M059J (cell line): ENCODE measurements around the gene FANK1. TPM values are rescaled to one million over a fixed set of nuclear protein-coding genes. Genes with fewer than 3 reads are reported as not detected.
"Not testable (repeated sequence)": the region's sequence is repeated elsewhere in the genome, so short reads cannot be mapped to it uniquely, and the experiment has no call there.

Source experiments
- DNase-seq: peaks from one replicate; pipeline ENCODE4 v3.0.0-alpha.2; 2012; ENCODE audit warnings: low read depth
- total RNA-seq: library from RNA; depleted of rRNA; stranded (reverse); fragments of >200 nt; shearing (Covaris generic); gene quantifications from 2 replicates; pipeline ENCODE4 v1.2.3, GENCODE V29; 2014

Gene FANK1
- total RNA-seq, 1 experiment from 2014 or later = 4.5 TPM

- DNase-seq = not testable (repeated sequence)
Measured at GRCh38 chr10:125927265-125927664, 30.9 kb downstream of the FANK1 start.

DNA sequence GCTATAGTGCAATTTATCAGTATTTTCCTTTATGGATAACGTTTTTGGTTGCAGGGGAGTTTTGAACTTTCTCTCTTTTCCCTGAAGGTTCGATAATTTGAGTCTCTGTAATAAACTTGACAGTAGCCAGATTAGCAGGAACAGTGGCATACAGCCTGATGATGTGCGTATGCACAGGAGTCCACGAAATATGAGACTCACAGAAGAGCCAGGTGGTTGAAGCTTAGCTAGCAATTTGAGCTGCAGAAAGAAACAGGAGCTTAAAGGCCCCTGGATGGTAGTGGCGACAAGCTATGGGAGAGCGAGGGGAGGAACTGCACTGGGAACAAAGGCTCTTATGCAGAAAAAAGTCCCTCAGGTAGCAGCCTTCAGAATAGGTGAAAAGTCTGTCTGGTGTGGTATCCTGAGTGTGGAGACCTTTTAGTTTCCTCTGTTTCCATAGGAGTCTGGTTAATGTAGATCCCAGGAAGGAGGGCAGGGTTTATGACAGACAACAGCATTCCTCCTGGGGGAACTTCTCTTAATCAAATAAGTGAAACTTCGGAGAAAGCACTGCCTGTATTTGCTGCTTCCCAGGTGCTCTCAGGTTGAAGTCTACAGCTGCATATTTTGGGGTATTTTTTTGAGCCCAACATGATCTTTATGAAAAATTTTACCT lies 32.7 kb downstream of the FANK1 start:
- DNase-seq = no peak

DNA sequence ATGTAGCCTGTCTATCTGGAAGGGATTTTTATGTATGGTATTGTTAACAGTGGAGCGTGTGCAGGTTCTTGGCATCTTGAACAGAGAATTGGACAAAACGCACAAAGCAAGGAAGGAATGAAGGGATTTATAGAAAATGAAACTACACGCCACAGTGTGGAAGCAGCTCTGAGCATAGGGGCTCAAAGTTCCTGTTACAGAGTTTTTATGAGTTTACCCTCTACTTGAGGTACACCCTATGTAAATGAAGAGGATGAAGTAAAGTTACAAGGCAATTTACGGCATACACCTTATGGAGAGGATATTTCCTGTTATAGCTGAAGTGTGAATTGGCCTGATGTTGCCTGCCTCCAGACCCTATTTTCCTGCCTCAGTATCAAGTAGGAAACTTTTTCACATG lies 33.3 kb downstream of the FANK1 start:
- no peak for DNase-seq

- DNase-seq = no peak
Measured at GRCh38 chr10:125933693-125934092, 37.3 kb downstream of the FANK1 start.

GRCh38 chr10:125936331-125936730 lies 40.0 kb downstream of the FANK1 start:
- DNase-seq = peak; percentile 16

DNA sequence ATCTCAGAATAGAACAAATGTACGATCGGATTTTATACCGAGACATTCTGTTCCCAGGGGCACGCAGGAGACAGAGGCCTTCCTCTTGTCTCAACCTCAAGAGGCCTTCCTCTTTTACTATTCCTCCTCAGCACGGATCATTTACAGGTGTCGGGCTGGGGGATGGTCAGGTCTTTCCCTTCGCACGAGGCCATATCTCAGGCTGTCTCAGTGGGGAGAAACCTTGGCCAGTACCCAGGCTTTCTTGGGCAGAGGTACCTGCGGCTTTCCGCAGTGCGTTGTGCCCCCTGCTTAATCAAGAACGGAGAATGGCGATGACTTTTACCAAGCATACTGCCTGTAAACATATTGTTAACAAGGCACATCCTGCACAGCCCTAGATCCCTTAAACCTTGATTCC lies 44.2 kb downstream of the FANK1 start:
- no peak for DNase-seq

DNA sequence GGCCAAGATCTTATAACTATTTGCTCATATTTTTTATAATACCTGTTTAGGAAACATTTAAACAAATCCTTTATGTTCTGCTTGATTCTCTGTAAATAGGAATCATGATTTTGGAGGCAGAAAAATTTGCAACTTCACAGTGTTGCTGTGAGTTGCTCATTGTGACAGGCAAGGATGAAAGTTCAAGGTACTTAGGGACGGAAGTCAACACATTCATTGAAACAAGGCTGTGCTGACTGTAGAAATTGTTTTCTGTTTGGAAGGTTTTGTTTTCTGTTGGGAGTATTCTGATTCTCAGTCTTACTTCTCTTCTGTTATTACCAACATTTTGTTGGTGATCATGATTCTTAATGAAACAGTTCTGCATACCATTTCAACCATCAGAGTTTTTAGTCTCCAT lies 54.9 kb downstream of the FANK1 start:
- no peak for DNase-seq

DNA sequence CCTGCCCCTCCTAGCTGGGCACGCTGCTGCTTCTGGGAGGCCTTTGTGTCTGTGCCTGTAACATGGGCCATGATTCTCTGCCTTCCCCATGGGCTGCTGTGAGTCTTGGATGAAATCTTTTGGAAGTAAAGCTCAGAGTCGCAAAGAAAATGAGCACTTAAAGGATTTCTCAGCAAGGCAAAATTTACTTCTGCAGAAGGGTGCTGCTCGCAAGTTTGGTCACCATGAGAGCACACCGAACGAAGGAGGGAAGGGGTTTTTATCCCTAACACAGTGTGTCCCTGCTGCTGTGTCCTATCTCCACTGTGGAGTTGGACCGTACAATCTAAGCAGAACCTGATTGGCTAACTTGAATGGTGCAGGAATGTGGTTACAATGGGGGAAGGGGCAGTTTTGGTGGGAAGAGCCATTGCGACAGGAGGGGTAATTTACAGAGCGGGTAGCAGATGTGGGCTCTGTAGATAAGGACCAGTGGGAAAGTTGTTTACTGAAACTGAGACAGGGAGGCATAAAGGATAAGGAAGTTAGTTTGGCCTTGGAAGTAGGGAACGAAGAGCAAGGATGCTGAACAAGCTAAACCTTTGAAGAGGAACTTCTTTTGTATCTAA lies 57.5 kb downstream of the FANK1 start:
- peak; percentile 23 for DNase-seq

DNA sequence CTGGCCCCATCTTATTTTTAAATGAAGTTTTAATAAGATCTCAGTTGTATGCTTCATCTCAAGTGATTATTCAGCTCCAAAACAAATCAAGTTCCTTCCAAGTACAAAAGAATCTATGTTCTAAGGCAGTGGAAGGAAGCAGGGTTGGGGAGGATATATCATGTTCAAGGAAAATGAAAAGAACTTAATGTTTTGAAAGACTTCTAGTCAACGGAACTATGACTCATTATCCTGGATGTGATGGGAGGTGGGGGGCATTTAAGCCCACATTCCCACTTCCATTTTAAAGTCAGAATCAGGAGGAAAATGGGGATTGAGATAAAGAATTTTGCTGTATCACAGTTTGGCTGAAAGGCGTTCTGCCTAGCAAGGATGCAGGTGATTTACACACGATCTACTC lies 59.4 kb downstream of the FANK1 start:
- DNase-seq = no peak

- no peak for DNase-seq
Measured at GRCh38 chr10:125961743-125962142, 65.4 kb downstream of the FANK1 start.

GRCh38 chr10:125962200-125962599 lies 65.8 kb downstream of the FANK1 start:
- DNase-seq = no peak

DNA sequence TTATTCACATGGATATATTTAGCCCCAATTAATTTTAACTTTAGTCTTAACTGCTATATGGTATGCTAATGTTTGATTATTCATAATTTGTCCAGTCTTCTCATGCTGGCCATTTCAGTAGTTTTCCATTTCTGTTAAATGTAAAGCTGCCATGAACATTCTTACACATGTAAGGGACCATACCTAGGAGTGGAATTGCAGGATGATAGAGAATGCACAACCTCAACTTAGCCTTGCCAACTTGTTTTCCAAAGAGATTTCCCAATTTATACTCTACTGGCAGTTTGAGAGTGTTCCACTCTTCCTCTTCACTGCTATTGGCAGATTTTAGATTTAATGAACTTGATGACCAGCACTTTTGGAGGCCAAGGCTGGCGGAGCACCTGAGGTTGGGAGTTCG lies 68.2 kb downstream of the FANK1 start:
- DNase-seq = no peak

DNA sequence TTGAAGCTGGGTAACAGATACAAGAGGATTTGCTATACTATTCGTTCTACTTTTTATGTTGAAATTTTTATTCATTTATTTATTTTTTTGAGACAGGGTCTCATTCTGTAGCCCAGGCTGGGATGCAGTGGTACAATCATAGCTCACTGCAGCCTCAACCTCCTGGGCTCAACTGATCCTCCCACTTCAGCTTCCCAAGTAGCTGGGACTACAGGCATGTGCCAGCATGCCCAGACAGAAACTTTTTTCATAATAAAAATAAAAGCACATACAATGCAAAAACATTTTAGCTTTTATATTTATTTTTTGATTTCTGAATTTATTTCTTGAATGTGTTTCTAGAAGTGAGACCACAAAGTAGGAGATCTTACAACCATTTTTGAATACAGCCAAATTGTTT lies 71.2 kb downstream of the FANK1 start:
- DNase-seq = no peak

- DNase-seq = not testable (repeated sequence)
Measured at GRCh38 chr10:125970077-125970630, 73.8 kb downstream of the FANK1 start.

GRCh38 chr10:125976960-125977605 lies 80.7 kb downstream of the FANK1 start:
- no peak for DNase-seq

DNA sequence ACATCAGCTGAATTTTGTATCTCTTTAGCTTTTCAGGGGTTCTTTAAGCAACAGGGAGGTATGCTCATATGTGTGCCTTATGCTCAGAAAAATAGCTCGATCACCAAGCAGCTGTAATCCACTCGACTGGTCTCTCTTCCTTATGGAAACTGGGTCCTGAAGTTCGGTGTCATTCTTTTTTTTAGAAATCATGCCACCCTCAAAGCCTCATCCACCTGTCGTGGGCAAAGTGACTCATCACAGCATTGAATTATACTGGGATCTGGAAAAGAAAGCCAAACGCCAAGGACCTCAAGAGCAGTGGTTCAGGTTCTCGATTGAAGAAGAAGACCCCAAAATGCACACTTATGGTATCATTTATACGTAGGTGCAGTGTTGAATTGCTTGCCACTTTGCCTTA lies 83.6 kb downstream of the FANK1 start:
- DNase-seq = peak; percentile 17

DNA sequence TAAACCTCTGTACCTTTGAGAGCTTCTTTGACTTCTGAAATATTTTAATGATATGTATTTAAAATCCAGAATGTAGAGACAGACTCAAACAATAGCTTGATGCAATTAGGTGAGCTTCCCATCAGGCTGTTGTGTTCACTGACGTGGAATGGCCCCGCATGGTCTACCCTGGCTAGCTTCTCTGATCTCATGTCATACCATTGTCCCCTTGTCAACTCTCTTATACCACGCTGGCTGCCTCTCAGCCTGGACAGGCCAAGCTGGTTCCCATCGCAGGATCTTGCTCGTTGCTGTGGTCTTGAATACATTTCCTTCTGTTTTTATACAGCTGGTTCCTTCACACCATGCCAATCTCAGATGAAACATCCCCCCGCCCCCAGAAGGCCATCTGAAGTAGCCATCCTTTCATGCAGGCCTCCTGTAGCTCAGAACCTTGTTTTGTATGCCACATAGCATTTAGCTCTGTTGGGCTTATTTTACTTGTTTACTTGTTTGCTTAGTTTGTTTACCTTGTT lies 84.2 kb downstream of the FANK1 start:
- DNase-seq = no peak

- DNase-seq = peak; percentile 77
Measured at GRCh38 chr10:125982260-125982948, 86.0 kb downstream of the FANK1 start.

- DNase-seq = no peak
Measured at GRCh38 chr10:125983161-125983560, 86.8 kb downstream of the FANK1 start.

- no peak for DNase-seq
Measured at GRCh38 chr10:125983656-125984055, 87.3 kb downstream of the FANK1 start.

DNA sequence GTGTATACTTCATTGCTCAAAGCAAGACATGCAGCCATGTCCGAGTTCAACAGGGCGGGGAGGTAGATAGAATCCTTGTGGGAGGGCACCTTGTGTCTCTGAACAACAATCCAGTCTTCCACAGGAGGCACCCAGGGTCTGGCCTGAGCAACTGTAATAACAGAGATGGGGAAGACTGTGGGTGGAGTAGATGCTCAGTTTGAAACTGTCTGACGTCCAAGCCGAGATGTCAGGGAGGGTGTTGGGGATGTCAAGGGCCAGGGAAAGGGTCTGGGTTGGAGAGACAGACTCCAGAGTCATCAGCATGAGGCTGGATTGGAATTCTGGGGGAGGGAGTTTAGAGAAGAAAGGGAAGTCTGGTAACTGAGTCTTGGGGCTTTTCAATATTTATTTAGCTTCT lies 88.0 kb downstream of the FANK1 start:
- no peak for DNase-seq

DNA sequence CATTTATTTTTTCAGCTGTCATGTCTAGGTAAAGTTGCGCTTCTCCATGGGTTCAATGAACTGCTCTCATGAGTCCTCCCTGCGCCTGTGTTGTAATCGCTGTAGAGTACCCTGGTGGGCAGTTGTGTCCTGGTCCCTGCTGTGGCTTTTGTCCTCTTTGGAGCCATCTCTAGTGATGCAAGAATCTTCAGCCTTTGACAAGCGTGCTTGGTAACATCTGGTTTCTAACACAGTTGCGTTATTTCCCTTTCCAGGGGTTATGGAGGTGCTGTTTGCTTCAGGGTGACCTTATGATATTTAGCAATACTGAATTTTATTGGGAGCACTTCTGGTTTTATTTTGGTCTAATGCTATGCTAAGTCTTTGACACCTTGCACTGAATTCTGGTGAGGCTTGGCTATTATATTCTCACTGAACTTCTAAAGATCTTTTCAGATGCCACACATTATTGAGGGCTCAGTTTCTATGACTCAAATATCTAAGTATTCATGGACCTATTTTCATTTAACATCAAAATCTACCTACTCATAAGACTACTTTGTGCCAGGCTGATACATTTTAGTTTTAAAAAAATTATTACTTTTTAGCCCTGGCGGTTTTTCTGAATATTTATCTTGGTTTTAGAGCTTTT lies 88.6 kb downstream of the FANK1 start:
- no peak for DNase-seq
